HepG2 (cell line): ENCODE data around the gene SUN1. TPM values are rescaled to one million over a fixed set of nuclear protein-coding genes. Genes with fewer than 3 reads are reported as not detected.

ENCODE experiments used
- BCL3 ChIP-seq: sonication (generic); formaldehyde crosslinking; IDR thresholded peaks from 2 replicates; pipeline ENCODE4 v1.5.1; 2020; ENCODE audit warnings: mild to moderate bottlenecking, missing genetic modification reagents, moderate library complexity
- CAMTA2 ChIP-seq: sonication (generic); formaldehyde crosslinking; IDR thresholded peaks from 2 replicates; pipeline ENCODE4 v1.4.0; 2020; ENCODE audit warnings: mild to moderate bottlenecking, missing genetic modification reagents, borderline replicate concordance
- HMG20B ChIP-seq: conservative IDR thresholded peaks from 2 replicates; pipeline ENCODE4 v1.6.1; 2016; ENCODE audit warnings: missing genetic modification reagents, missing compliant biosample characterization
- HNRNPK ChIP-seq: fragments of 200-400 bp; formaldehyde crosslinking; IDR thresholded peaks from 2 replicates; pipeline ENCODE4 v1.6.1; 2018; ENCODE audit warnings: low read length, low read depth, moderate library complexity, mild to moderate bottlenecking; ENCODE audit not compliant: poor library complexity, severe bottlenecking
- KLF12 ChIP-seq: sonication (generic); formaldehyde crosslinking; IDR thresholded peaks from 2 replicates; pipeline ENCODE4 v1.4.0; 2020; ENCODE audit warnings: missing genetic modification reagents, borderline replicate concordance
- PAX8 ChIP-seq: sonication (generic); formaldehyde crosslinking; IDR thresholded peaks from 2 replicates; pipeline ENCODE4 v1.8.0; 2022; ENCODE audit warnings: mild to moderate bottlenecking, missing genetic modification reagents, borderline replicate concordance
- PRMT3 ChIP-seq: sonication (generic); formaldehyde crosslinking; IDR thresholded peaks from 2 replicates; pipeline ENCODE4 v1.8.1; 2022; ENCODE audit warnings: low read depth, mild to moderate bottlenecking, moderate library complexity, missing genetic modification reagents, borderline replicate concordance
- RARA ChIP-seq: IDR thresholded peaks from 2 replicates; pipeline ENCODE4 v1.6.1; 2016; ENCODE audit warnings: missing genetic modification reagents, missing compliant biosample characterization
- SAP130 ChIP-seq: IDR thresholded peaks from 2 replicates; pipeline ENCODE4 v1.6.1; 2016; ENCODE audit warnings: low read depth
- SPEN ChIP-seq: sonication (generic); formaldehyde crosslinking; IDR thresholded peaks from 2 replicates; pipeline ENCODE4 v1.5.1; 2020; ENCODE audit warnings: low read depth, mild to moderate bottlenecking, missing genetic modification reagents
- STAT5B ChIP-seq: sonication (generic); formaldehyde crosslinking; IDR thresholded peaks from 2 replicates; pipeline ENCODE4 v1.4.0; 2020; ENCODE audit warnings: missing genetic modification reagents
- TFDP1 ChIP-seq: IDR thresholded peaks from 2 replicates; pipeline ENCODE4 v1.6.1; 2016; ENCODE audit warnings: missing compliant biosample characterization, missing genetic modification reagents, borderline replicate concordance
- ZBTB25 ChIP-seq: IDR thresholded peaks from 2 replicates; pipeline ENCODE4 v1.6.1; 2018; ENCODE audit warnings: missing genetic modification reagents
- ZMAT3 ChIP-seq: sonication (generic); formaldehyde crosslinking; conservative IDR thresholded peaks from 2 replicates; pipeline ENCODE4 v1.7.0; 2021; ENCODE audit warnings: missing genetic modification reagents
- ZNF281 ChIP-seq: sonication (generic); formaldehyde crosslinking; IDR thresholded peaks from 2 replicates; pipeline ENCODE4 v1.4.0; 2020; ENCODE audit warnings: missing genetic modification reagents, borderline replicate concordance
- ZNF557 ChIP-seq: sonication (generic); formaldehyde crosslinking; IDR thresholded peaks from 2 replicates; pipeline ENCODE4 v1.4.0; 2020; ENCODE audit warnings: missing genetic modification reagents
- ZNF639 ChIP-seq: conservative IDR thresholded peaks from 2 replicates; pipeline ENCODE4 v1.6.1; 2018; ENCODE audit warnings: missing genetic modification reagents
- ZNF784 ChIP-seq: sonication (generic); formaldehyde crosslinking; IDR thresholded peaks from 2 replicates; pipeline ENCODE4 v1.5.1; 2020; ENCODE audit warnings: missing genetic modification reagents, mild to moderate bottlenecking, borderline replicate concordance
- ZZZ3 ChIP-seq: sonication (generic); formaldehyde crosslinking; IDR thresholded peaks from 2 replicates; pipeline ENCODE4 v1.4.0; 2020; ENCODE audit warnings: missing genetic modification reagents, mild to moderate bottlenecking, borderline replicate concordance
- polyA plus RNA-seq, 8 experiments: library from polyadenylated mRNA; depleted of rRNA in 3 of 8; stranded (reverse) in 7 of 8; unstranded in 1 of 8; fragments of >200 nt; fragmentation: Illumina TruSeq in 4 of 8; extraction: Trizol in 4 of 8; gene quantifications; 2 replicates each; pipeline versions ENCODE4 v1.2.1 to v1.2.3, GENCODE V29; 2011 to 2016; ENCODE audit warnings: low read depth in 4 of 8, missing spikeins in 1 of 8, mixed read lengths in 1 of 8; ENCODE audit not compliant: insufficient read depth in 1 of 8
- total RNA-seq, 5 experiments: library from RNA; depleted of rRNA; stranded (reverse); fragments of >200 nt; fragmentation: Illumina TruSeq; extraction: Trizol; gene quantifications; 2 replicates each; pipeline ENCODE4 v1.2.3, GENCODE V29; 2016; ENCODE audit warnings: low read depth in 1 of 5

SUN1 gene
- total and polyA plus RNA-seq, 2 of the 13 experiments (the other 11 are each of a cell fraction or from before 2014, with no cell fraction given): 47.0 to 126 TPM

- TF ChIP-seq BCL3 (CRISPR knock-in tag) (peak; percentile 51; the same call in 1 of the 2 replicates), SPEN (CRISPR knock-in tag) (peak; percentile 97), STAT5B (CRISPR knock-in tag) (no peak; the same call in 1 of the 2 replicates), SAP130 (CRISPR knock-in tag) (peak; percentile 80), TFDP1 (peak; percentile 89; the same call in 1 of the 2 replicates), ZNF784 (peak; percentile 94), ZBTB25 (CRISPR knock-in tag) (peak; percentile 82; the same call in 1 of the 2 replicates), HNRNPK (peak; percentile 39), PAX8 (CRISPR knock-in tag) (no peak), KLF12 (CRISPR knock-in tag) (peak; percentile 98), ZNF281 (CRISPR knock-in tag) (peak; percentile 31; the same call in 1 of the 2 replicates), ZMAT3 (CRISPR knock-in tag) (0 out of 2 replicates have a peak, but pooled peaks have one; percentile 46), ZZZ3 (CRISPR knock-in tag) (0 out of 2 replicates have a peak, but pooled peaks have one; percentile 22), PRMT3 (CRISPR knock-in tag) (peak; percentile 94; the same call in 1 of the 2 replicates), RARA (peak; percentile 32; the same call in 1 of the 2 replicates), HMG20B (CRISPR knock-in tag) (no peak), ZNF639 (CRISPR knock-in tag) (peak; percentile 87), ZNF557 (no peak), CAMTA2 (CRISPR knock-in tag) (peak; percentile 69; the same call in 1 of the 2 replicates)
Observed at GRCh38 chr7:876077-876971, 44.0 kb downstream of the SUN1 start, which contains the start of gene GET4 (continued).
